ENCODE data around the gene GTF2F2. TPM values are rescaled to one million over a fixed set of nuclear protein-coding genes. Genes with fewer than 3 reads are reported as not detected.

Gene GTF2F2
- total and polyA plus RNA-seq, 9 of the 15 experiments (the other 6 are each of a cell fraction or from before 2014, with no cell fraction given): 19.7 to 44.8 (median 32.4) TPM

GRCh38 chr13:45119991-45120864, at the start of gene GTF2F2 (continued):
- no peak for TF ChIP-seq BRF1 (IDR thresholded peaks at IDR 0.05; ENCODE audit: borderline replicate concordance, extremely low read depth, insufficient read length)
- TF ChIP-seq ELF1 (tag; IDR thresholded peaks at IDR 0.05): no peak
- TF ChIP-seq IRF9 (tag; IDR thresholded peaks at IDR 0.05): no peak
- no peak for TF ChIP-seq SIRT6 (IDR thresholded peaks at IDR 0.05; ENCODE audit: low read depth, low read length)
- no peak for TF ChIP-seq BMI1 (IDR thresholded peaks at IDR 0.05; ENCODE audit: low read length)
- TF ChIP-seq KLF6 (CRISPR knock-in tag; IDR thresholded peaks at IDR 0.05; ENCODE audit: borderline replicate concordance): no peak
- TF ChIP-seq ZNF280B (CRISPR knock-in tag; IDR thresholded peaks at IDR 0.05): no peak
- TF ChIP-seq E2F4 (CRISPR knock-in tag; IDR thresholded peaks at IDR 0.05; ENCODE audit: low read depth): no peak
- peak; percentile 49 for TF ChIP-seq TBP (optimal IDR thresholded peaks at IDR 0.05; ENCODE audit: low read depth, low read length)
- TF ChIP-seq STAG1 (CRISPR knock-in tag; IDR thresholded peaks at IDR 0.05; ENCODE audit: borderline replicate concordance): no peak
- no peak for TF ChIP-seq ZNF551 (CRISPR knock-in tag; IDR thresholded peaks at IDR 0.05)
- no peak for TF ChIP-seq NR4A1 (CRISPR knock-in tag; IDR thresholded peaks at IDR 0.05)
- TF ChIP-seq NR4A1 (tag; IDR thresholded peaks at IDR 0.05): no peak
- TF ChIP-seq ZFP30 (CRISPR knock-in tag; IDR thresholded peaks at IDR 0.05; ENCODE audit: borderline replicate concordance): no peak
- peak in 1 of 2 experiments; percentile 48; a peak in 1 of 4 replicates for TF ChIP-seq FOXK2 (conservative IDR thresholded peaks at IDR 0.05 in 1 of 2, IDR thresholded peaks at IDR 0.05 in 1 of 2; ENCODE audit: low read depth in 2 of 2)
- TF ChIP-seq MEF2D (tag; conservative IDR thresholded peaks at IDR 0.05; ENCODE audit: low read depth): no peak
- TF ChIP-seq MEIS2 (IDR thresholded peaks at IDR 0.05; ENCODE audit: partially characterized antibody): peak; percentile 24
- TF ChIP-seq FOXA3 (CRISPR knock-in tag; conservative IDR thresholded peaks at IDR 0.05 in 1 of 2, IDR thresholded peaks at IDR 0.05 in 1 of 2): no peak
- no peak for TF ChIP-seq SMC3 (conservative IDR thresholded peaks at IDR 0.05; ENCODE audit: insufficient read depth, low read depth, low read length)
- no peak for TF ChIP-seq ZKSCAN3 (CRISPR knock-in tag; IDR thresholded peaks at IDR 0.05)
- TF ChIP-seq POLR2A (conservative IDR thresholded peaks at IDR 0.05): peak; percentile 86
- TF ChIP-seq ZNF707 (CRISPR knock-in tag; conservative IDR thresholded peaks at IDR 0.05): no peak
- TF ChIP-seq EWSR1 (IDR thresholded peaks at IDR 0.05; ENCODE audit: borderline replicate concordance, low read depth, partially characterized antibody): no peak
- TF ChIP-seq ZNF384 (IDR thresholded peaks at IDR 0.05; ENCODE audit: low read depth, low read length): no peak
- TF ChIP-seq MTA3 (IDR thresholded peaks at IDR 0.05; ENCODE audit: borderline replicate concordance): peak; percentile 98
- no peak for TF ChIP-seq ZNF785 (CRISPR knock-in tag; IDR thresholded peaks at IDR 0.05)
- TF ChIP-seq HMG20B (CRISPR knock-in tag; IDR thresholded peaks at IDR 0.05): no peak
